SK-N-SH treated with all-trans-retinoic acid at 6 μM for 48 hours (cell line): Measurements from ENCODE around the gene EPHB2.

Experiments
- ATAC-seq: fragments of 200-7000 bp; cut with Tn5 transposase; 3 replicates; pipeline ENCODE4 v1.9.1; 2020; ENCODE audit warnings: mild to moderate bottlenecking, moderate library complexity
- ARNTL ChIP-seq: fragments of 450-650 bp; formaldehyde crosslinking; IDR thresholded peaks from 2 replicates; pipeline ENCODE4 v1.5.0; 2020; ENCODE audit warnings: low read depth, mild to moderate bottlenecking, moderate library complexity, borderline replicate concordance
- BACH2 ChIP-seq: fragments of 250-450 bp; sonication (Bioruptor Pico); IDR thresholded peaks from 2 replicates; pipeline ENCODE4 v1.9.0; 2021; ENCODE audit warnings: mild to moderate bottlenecking, borderline replicate concordance
- CSDC2 ChIP-seq: fragments of 250-450 bp; sonication (Bioruptor Pico); IDR thresholded peaks from 2 replicates; pipeline ENCODE4 v1.5.0; 2020; ENCODE audit warnings: mild to moderate bottlenecking, moderate library complexity
- CSRNP3 ChIP-seq: fragments of 250-450 bp; sonication (Bioruptor Pico); IDR thresholded peaks from 2 replicates; pipeline ENCODE4 v1.5.1; 2021; ENCODE audit warnings: mild to moderate bottlenecking, moderate library complexity
- ESRRG ChIP-seq: fragments of 250-450 bp; sonication (Bioruptor Pico); IDR thresholded peaks from 2 replicates; pipeline ENCODE4 v1.6.1; 2021; ENCODE audit warnings: mild to moderate bottlenecking
- GLIS3 ChIP-seq: fragments of 250-450 bp; sonication (Bioruptor Pico); IDR thresholded peaks from 2 replicates; pipeline ENCODE4 v1.5.0; 2020; ENCODE audit warnings: mild to moderate bottlenecking, moderate library complexity
- ISL1 ChIP-seq: fragments of 250-450 bp; sonication (Bioruptor Pico); IDR thresholded peaks from 2 replicates; pipeline ENCODE4 v2.1.2; 2022; ENCODE audit warnings: mild to moderate bottlenecking, moderate library complexity
- OSR1 ChIP-seq: fragments of 250-450 bp; sonication (Bioruptor Pico); IDR thresholded peaks from 2 replicates; pipeline ENCODE4 v1.8.0; 2022; ENCODE audit warnings: moderate library complexity, mild to moderate bottlenecking, inconsistent platforms
- RARB ChIP-seq: fragments of 250-450 bp; sonication (Bioruptor Pico); IDR thresholded peaks from 2 replicates; pipeline ENCODE4 v1.8.0; 2021; ENCODE audit warnings: mild to moderate bottlenecking, moderate library complexity
- TOX ChIP-seq: fragments of 250-450 bp; sonication (Bioruptor Pico); IDR thresholded peaks from 2 replicates; pipeline ENCODE4 v1.8.0; 2021; ENCODE audit warnings: mild to moderate bottlenecking, moderate library complexity, borderline replicate concordance
- ZC3H10 ChIP-seq: fragments of 250-450 bp; sonication (Bioruptor Pico); IDR thresholded peaks from 2 replicates; pipeline ENCODE4 v1.5.1; 2021; ENCODE audit warnings: mild to moderate bottlenecking, moderate library complexity
- ZFP3 ChIP-seq: fragments of 250-450 bp; sonication (Bioruptor Pico); IDR thresholded peaks from 2 replicates; pipeline ENCODE4 v1.5.0; 2020; ENCODE audit warnings: mild to moderate bottlenecking, moderate library complexity
- ZFP30 ChIP-seq: fragments of 450-650 bp; formaldehyde crosslinking; IDR thresholded peaks from 2 replicates; pipeline ENCODE4 v1.5.0; 2022; ENCODE audit warnings: mild to moderate bottlenecking, moderate library complexity
- ZNF565 ChIP-seq: fragments of 450-650 bp; formaldehyde crosslinking; conservative IDR thresholded peaks from 2 replicates; pipeline ENCODE4 v1.5.0; 2020; ENCODE audit warnings: low read depth, mild to moderate bottlenecking, moderate library complexity
- ZNF8 ChIP-seq: fragments of 450-650 bp; formaldehyde crosslinking; IDR thresholded peaks from 2 replicates; pipeline ENCODE4 v1.5.0; 2020; ENCODE audit warnings: mild to moderate bottlenecking, moderate library complexity
- TF ChIP-seq, protein P1 (sequence below): fragments of 250-450 bp; sonication (Bioruptor Pico); IDR thresholded peaks from 2 replicates; pipeline ENCODE4 v1.5.1; 2020; ENCODE audit warnings: low read depth, mild to moderate bottlenecking, moderate library complexity
- TF ChIP-seq, protein P2 (sequence below): fragments of 250-450 bp; sonication (Bioruptor Pico); IDR thresholded peaks from 2 replicates; pipeline ENCODE4 v1.8.0; 2021; ENCODE audit warnings: low read depth, mild to moderate bottlenecking, moderate library complexity, borderline replicate concordance
- TF ChIP-seq, protein P3 (sequence below): fragments of 250-450 bp; sonication (Bioruptor Pico); IDR thresholded peaks from 2 replicates; pipeline ENCODE4 v1.5.0; 2020; ENCODE audit warnings: mild to moderate bottlenecking, moderate library complexity

The EPHB2 gene

DNA sequence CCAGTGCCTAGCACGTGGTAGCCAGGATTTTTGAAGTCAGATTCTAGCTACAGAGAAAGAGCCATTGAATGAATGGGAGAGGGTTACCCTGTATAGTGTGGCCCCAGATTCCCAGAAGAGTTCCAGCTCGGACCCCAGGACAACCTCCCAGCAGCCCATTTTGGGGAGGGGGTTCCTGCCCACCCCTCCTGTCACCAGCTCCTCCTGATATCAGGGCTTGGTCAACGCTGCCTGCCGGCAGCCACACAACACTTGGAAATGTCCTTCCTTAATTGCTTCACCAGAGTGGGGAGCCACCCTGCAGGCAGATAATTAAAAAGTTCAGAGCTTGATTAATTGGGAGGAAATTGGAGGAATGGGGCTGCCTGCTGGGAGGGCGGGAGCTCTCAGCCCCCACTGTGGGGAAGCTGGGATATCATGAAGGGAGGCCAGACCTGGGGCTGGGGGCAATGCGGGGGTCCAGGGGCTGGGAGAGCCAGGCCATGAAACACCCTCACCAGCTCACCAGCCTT is 141.6 kb downstream of the EPHB2 start:
- no peak for ATAC-seq
- TF ChIP-seq CSDC2 (no peak), ISL1 (CRISPR knock-in tag) (no peak), ZFP30 (CRISPR knock-in tag) (no peak), TOX (CRISPR knock-in tag) (no peak), ZFP3 (no peak), ZNF8 (no peak), CSRNP3 (CRISPR knock-in tag) (no peak)
- TF ChIP-seq, protein P1, sequence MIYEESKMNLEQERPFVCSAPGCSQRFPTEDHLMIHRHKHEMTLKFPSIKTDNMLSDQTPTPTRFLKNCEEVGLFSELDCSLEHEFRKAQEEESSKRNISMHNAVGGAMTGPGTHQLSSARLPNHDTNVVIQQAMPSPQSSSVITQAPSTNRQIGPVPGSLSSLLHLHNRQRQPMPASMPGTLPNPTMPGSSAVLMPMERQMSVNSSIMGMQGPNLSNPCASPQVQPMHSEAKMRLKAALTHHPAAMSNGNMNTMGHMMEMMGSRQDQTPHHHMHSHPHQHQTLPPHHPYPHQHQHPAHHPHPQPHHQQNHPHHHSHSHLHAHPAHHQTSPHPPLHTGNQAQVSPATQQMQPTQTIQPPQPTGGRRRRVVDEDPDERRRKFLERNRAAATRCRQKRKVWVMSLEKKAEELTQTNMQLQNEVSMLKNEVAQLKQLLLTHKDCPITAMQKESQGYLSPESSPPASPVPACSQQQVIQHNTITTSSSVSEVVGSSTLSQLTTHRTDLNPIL (CRISPR knock-in tag): no peak

GRCh38 chr1:22853651-22854185 is 143.1 kb downstream of the EPHB2 start:
- no peak for TF ChIP-seq ZFP30 (CRISPR knock-in tag)
- no peak for TF ChIP-seq RARB (CRISPR knock-in tag)
- no peak for TF ChIP-seq ZFP3
- TF ChIP-seq ESRRG (CRISPR knock-in tag): no peak
- no peak for TF ChIP-seq CSRNP3 (CRISPR knock-in tag)
- ATAC-seq: no peak

DNA sequence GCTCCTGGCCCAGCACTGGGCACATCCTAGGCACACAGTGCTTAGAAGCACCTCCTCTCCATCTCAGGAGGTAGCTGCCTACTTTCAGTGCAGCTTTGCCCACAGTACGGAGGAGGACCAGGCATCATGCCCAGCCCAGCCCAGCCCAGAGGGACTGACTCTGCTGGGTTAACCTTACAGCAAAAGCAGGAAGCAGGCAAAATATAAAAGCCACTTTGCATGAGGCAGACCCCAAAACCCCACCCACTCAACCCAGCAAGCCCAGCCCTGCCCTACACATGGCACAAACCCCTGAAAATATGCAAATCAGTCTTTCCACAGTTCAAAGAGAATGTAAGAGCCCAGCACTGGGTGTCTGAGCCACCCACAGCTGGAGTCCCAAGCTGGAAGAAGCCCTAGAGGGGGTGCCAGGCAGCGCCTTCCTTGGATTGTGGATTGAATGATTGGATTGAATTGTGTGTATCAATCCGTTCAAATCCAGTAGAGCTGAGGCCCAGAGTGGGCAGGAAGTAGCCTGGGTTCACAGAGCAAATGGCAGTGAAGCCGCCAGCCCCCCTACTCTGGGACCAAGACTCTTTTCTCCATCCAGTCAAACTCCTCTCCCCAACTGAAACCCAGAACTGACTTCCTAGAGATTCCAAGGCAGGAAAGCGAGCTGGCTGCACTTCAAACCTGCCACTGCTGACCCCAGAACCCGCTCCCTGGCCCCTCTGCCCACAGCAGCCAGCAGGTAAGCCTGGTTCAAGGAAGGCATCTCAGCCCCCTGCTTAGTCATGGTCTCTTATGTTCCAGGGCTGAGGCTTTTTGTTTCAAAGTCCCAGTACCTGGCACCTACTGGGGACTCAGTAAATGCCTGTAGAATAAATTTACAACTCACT is 144.3 kb downstream of the EPHB2 start:
- TF ChIP-seq CSDC2 (no peak), ARNTL (CRISPR knock-in tag) (no peak), ZNF565 (CRISPR knock-in tag) (no peak), ZFP3 (no peak), GLIS3 (CRISPR knock-in tag) (no peak), ZC3H10 (no peak), CSRNP3 (CRISPR knock-in tag) (no peak), OSR1 (CRISPR knock-in tag) (no peak), BACH2 (no peak), ISL1 (CRISPR knock-in tag) (no peak), TOX (CRISPR knock-in tag) (no peak), ESRRG (CRISPR knock-in tag) (no peak), RARB (CRISPR knock-in tag) (no peak), ZNF8 (no peak)
- TF ChIP-seq, protein P1 (CRISPR knock-in tag): no peak
- TF ChIP-seq, protein P2, sequence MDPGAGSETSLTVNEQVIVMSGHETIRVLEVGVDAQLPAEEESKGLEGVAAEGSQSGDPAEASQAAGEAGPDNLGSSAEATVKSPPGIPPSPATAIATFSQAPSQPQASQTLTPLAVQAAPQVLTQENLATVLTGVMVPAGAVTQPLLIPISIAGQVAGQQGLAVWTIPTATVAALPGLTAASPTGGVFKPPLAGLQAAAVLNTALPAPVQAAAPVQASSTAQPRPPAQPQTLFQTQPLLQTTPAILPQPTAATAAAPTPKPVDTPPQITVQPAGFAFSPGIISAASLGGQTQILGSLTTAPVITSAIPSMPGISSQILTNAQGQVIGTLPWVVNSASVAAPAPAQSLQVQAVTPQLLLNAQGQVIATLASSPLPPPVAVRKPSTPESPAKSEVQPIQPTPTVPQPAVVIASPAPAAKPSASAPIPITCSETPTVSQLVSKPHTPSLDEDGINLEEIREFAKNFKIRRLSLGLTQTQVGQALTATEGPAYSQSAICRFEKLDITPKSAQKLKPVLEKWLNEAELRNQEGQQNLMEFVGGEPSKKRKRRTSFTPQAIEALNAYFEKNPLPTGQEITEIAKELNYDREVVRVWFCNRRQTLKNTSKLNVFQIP (CRISPR knock-in tag): no peak
- TF ChIP-seq, protein P3, sequence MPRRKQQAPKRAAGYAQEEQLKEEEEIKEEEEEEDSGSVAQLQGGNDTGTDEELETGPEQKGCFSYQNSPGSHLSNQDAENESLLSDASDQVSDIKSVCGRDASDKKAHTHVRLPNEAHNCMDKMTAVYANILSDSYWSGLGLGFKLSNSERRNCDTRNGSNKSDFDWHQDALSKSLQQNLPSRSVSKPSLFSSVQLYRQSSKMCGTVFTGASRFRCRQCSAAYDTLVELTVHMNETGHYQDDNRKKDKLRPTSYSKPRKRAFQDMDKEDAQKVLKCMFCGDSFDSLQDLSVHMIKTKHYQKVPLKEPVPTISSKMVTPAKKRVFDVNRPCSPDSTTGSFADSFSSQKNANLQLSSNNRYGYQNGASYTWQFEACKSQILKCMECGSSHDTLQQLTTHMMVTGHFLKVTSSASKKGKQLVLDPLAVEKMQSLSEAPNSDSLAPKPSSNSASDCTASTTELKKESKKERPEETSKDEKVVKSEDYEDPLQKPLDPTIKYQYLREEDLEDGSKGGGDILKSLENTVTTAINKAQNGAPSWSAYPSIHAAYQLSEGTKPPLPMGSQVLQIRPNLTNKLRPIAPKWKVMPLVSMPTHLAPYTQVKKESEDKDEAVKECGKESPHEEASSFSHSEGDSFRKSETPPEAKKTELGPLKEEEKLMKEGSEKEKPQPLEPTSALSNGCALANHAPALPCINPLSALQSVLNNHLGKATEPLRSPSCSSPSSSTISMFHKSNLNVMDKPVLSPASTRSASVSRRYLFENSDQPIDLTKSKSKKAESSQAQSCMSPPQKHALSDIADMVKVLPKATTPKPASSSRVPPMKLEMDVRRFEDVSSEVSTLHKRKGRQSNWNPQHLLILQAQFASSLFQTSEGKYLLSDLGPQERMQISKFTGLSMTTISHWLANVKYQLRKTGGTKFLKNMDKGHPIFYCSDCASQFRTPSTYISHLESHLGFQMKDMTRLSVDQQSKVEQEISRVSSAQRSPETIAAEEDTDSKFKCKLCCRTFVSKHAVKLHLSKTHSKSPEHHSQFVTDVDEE: no peak
- TF ChIP-seq, all 23 proteins: peak for 0
- ATAC-seq: no peak
